ENCODE results near the gene SFN.

Gene SFN

DNA sequence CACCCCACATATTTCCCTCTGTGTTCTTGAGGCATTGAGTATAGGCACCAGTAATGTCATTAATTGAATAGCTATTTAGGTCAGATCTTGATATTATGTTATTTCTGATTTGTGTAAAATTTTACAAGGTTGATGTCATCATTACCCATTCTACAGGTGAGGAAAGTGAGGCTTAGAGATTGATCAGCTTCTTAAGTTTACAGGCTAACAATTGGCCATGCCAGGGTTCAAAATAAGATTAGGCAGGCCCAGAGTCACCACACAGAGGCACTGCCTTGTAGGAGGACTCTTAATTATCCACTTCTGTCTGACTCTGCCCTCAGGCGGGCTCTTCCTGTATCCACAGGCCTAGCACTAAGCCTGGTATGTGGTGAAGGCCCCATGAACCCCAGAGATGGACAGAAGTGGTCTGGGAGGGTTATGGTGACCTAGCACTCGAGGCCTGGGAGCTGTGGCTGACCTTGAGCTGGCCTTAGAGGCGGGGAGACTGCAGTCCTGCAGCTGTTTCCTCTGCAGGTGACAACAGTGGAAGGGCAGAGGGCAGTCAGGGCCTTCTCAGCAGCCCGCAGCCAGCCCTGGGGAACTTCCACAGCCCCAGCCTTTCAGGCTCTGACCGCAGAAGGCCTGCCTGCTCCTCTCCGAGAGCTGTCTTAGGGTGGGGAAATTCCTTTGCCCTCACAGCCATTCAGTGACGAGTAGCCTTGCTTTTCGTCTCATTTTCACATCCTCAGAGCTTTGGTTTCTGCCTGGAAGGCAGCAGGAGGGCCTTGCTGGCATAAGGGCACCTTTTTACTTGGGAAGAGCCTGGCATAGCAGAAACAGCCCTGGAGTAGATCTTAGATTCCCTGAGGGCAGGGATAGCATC lies 24.2 kb upstream of the SFN start:
- Histone ChIP-seq H3K9me2 (replicated peaks; ENCODE audit: low read depth, low read length) (no peaks in the 10 kb centered on the region), H4K20me1 (ENCODE audit: insufficient read depth, low read length, poor library complexity, severe bottlenecking) (no peaks in the 10 kb centered on the region), H3K36me3 (ENCODE audit: insufficient read depth, low read length) (peaks cover 56% of the 10 kb centered on the region; the same call in 1 of the 2 replicates), H2AFZ (ENCODE audit: low read length) (no peak overlapping the region), H3K27me3 (ENCODE audit: insufficient read depth, low read length, poor library complexity, severe bottlenecking) (no peaks in the 10 kb centered on the region), H3K4me3 (ENCODE audit: low read length, poor library complexity, severe bottlenecking) (no peak overlapping the region), H3K79me2 (ENCODE audit: insufficient read depth, low read length) (peaks cover 9% of the 10 kb centered on the region; the same call in 1 of the 2 replicates), H3F3A (ENCODE audit: low read depth) (peaks cover 7% of the 10 kb centered on the region; the same call in 1 of the 2 replicates), H3K4me2 (ENCODE audit: low read depth, low read length, poor library complexity, severe bottlenecking) (no peak overlapping the region), H3K9ac (ENCODE audit: low read depth, low read length, poor library complexity, severe bottlenecking) (no peak overlapping the region), H3K4me1 (ENCODE audit: insufficient read depth, low read length, poor library complexity, severe bottlenecking) (peaks cover 11% of the 10 kb centered on the region), H3K9me3 (ENCODE audit: insufficient read depth, low read depth, low read length) (no peaks in the 10 kb centered on the region)
- no peak for TF ChIP-seq EZH2phosphoT487 (IDR thresholded peaks at IDR 0.05; ENCODE audit: borderline replicate concordance)
- TF ChIP-seq, protein P1, sequence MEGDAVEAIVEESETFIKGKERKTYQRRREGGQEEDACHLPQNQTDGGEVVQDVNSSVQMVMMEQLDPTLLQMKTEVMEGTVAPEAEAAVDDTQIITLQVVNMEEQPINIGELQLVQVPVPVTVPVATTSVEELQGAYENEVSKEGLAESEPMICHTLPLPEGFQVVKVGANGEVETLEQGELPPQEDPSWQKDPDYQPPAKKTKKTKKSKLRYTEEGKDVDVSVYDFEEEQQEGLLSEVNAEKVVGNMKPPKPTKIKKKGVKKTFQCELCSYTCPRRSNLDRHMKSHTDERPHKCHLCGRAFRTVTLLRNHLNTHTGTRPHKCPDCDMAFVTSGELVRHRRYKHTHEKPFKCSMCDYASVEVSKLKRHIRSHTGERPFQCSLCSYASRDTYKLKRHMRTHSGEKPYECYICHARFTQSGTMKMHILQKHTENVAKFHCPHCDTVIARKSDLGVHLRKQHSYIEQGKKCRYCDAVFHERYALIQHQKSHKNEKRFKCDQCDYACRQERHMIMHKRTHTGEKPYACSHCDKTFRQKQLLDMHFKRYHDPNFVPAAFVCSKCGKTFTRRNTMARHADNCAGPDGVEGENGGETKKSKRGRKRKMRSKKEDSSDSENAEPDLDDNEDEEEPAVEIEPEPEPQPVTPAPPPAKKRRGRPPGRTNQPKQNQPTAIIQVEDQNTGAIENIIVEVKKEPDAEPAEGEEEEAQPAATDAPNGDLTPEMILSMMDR (conservative IDR thresholded peaks at IDR 0.05; ENCODE audit: low read length), result no peak

DNA sequence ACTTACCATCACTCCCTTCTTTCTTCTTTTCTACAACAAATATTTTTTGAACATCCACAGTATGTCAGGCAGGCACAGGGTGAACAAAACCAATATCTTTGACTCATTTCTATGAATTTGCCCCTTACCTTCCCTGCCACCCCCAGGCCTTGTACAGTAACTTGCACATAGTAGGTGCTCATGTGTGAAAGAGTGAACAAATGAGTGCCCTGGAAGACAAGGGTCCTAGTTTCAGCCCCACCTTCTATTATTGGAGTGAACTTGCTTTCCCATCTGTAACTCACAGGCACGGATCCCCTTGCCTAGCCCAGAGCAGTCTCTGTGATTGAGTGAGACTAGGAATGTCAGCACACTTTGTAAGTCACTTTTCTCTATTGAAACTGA lies 23.6 kb upstream of the SFN start:
- H3K27me3 ChIP-seq (ENCODE audit: insufficient read depth, low read length, poor library complexity, severe bottlenecking), result no peaks in the 10 kb centered on the region
- H3K9ac ChIP-seq (ENCODE audit: low read depth, low read length, poor library complexity, severe bottlenecking), result no peak overlapping the region

DNA sequence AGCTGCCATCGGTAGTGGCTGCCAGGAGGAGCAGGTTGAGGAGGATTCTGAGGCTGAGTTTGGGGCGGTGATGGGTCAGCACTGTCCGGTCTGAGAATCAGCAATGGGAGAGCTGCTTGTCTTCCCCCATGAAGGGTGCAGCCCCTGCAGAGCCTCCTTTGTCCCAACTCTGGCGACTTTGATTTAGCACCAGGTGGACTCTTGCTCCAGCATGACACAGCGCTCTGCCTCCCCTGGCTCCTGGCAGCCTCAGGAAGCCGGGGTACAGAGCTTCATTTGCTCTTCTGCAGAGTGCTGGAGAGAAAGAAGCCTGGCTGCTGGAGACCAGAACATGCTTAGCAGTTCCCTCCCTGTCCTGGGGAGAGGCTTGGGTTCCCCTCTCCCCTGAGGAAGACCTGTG lies 23.2 kb upstream of the SFN start:
- Histone ChIP-seq H3K4me2 (ENCODE audit: low read depth, low read length, poor library complexity, severe bottlenecking) (no peak overlapping the region), H3K4me3 (ENCODE audit: low read length, poor library complexity, severe bottlenecking) (no peak overlapping the region), H3K36me3 (ENCODE audit: insufficient read depth, low read length) (peaks cover 52% of the 10 kb centered on the region; the same call in 1 of the 2 replicates), H3K27me3 (ENCODE audit: insufficient read depth, low read length, poor library complexity, severe bottlenecking) (no peaks in the 10 kb centered on the region), H4K20me1 (ENCODE audit: insufficient read depth, low read length, poor library complexity, severe bottlenecking) (no peaks in the 10 kb centered on the region), H2AFZ (ENCODE audit: low read length) (no peak overlapping the region), H3F3A (ENCODE audit: low read depth) (no peaks in the 10 kb centered on the region), H3K79me2 (ENCODE audit: insufficient read depth, low read length) (peaks cover 4% of the 10 kb centered on the region; the same call in 1 of the 2 replicates), H3K9ac (ENCODE audit: low read depth, low read length, poor library complexity, severe bottlenecking) (no peak overlapping the region), H3K9me3 (ENCODE audit: insufficient read depth, low read depth, low read length) (no peaks in the 10 kb centered on the region), H3K9me2 (replicated peaks; ENCODE audit: low read depth, low read length) (no peaks in the 10 kb centered on the region), H3K4me1 (ENCODE audit: insufficient read depth, low read length, poor library complexity, severe bottlenecking) (peaks cover under 1% of the 10 kb centered on the region)
- TF ChIP-seq, protein P1 (conservative IDR thresholded peaks at IDR 0.05; ENCODE audit: low read length), result no peak
- no peak for TF ChIP-seq EZH2phosphoT487 (IDR thresholded peaks at IDR 0.05; ENCODE audit: borderline replicate concordance)

More for the DNA sequence above, 23.6 kb upstream of the SFN start:
- peaks cover 8% of the 10 kb centered on the region; the same call in 1 of the 2 replicates for H3K79me2 ChIP-seq (ENCODE audit: insufficient read depth, low read length)
- no peaks in the 10 kb centered on the region for H3K9me2 ChIP-seq (replicated peaks; ENCODE audit: low read depth, low read length)
- H3K4me2 ChIP-seq (ENCODE audit: low read depth, low read length, poor library complexity, severe bottlenecking), result no peak overlapping the region
- H3K4me1 ChIP-seq (ENCODE audit: insufficient read depth, low read length, poor library complexity, severe bottlenecking), result peaks cover 5% of the 10 kb centered on the region
- peaks cover 1% of the 10 kb centered on the region; the same call in 1 of the 2 replicates for H3F3A ChIP-seq (ENCODE audit: low read depth)
- H3K4me3 ChIP-seq (ENCODE audit: low read length, poor library complexity, severe bottlenecking), result no peak overlapping the region
- H2AFZ ChIP-seq (ENCODE audit: low read length), result no peak overlapping the region
- no peaks in the 10 kb centered on the region for H3K9me3 ChIP-seq (ENCODE audit: insufficient read depth, low read depth, low read length)
- H3K36me3 ChIP-seq (ENCODE audit: insufficient read depth, low read length), result peaks cover 57% of the 10 kb centered on the region; the same call in 1 of the 2 replicates
- no peaks in the 10 kb centered on the region for H4K20me1 ChIP-seq (ENCODE audit: insufficient read depth, low read length, poor library complexity, severe bottlenecking)
- TF ChIP-seq, protein P1 (conservative IDR thresholded peaks at IDR 0.05; ENCODE audit: low read length), result no peak
- TF ChIP-seq EZH2phosphoT487 (IDR thresholded peaks at IDR 0.05; ENCODE audit: borderline replicate concordance), result no peak

All from Loucy (cell line).